GM15510 (cell line): ENCODE measurements around the gene CAPN15.

Source experiments
- POLR2A ChIP-seq: IDR thresholded peaks from 3 replicates; pipeline ENCODE4 v1.6.1; 2011; ENCODE audit warnings: borderline replicate concordance; ENCODE audit not compliant: insufficient read length; ENCODE audit errors: extremely low read depth

CAPN15 gene

DNA sequence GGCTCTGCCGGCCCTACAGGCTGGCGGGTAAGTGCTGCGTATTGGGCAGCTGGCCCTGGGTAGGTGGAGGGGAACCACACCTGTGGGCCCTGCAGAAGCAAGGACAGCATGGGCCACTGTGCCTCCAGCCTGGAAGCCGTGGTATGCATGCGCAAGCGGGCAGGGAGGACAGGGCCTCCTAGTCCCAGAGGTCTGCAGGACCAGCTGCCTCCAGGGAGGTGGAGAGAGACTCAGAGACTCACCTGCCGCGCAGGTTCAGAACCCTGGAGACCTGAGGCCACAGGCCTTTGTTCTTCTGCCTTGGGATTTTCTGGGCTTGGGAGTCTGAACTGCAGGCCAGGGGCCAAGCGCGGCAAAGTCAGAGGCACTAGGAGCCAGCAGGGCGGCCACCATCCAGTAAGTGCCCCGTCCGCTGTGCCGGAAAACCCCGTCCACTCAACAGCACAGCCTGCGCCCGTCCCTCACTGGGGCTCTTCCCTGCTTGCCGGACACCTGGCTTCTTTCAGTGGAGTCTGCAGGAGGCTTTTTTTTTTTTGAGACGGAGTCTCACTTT is 53.5 kb downstream of the CAPN15 start:
- TF ChIP-seq POLR2A = no peak

DNA sequence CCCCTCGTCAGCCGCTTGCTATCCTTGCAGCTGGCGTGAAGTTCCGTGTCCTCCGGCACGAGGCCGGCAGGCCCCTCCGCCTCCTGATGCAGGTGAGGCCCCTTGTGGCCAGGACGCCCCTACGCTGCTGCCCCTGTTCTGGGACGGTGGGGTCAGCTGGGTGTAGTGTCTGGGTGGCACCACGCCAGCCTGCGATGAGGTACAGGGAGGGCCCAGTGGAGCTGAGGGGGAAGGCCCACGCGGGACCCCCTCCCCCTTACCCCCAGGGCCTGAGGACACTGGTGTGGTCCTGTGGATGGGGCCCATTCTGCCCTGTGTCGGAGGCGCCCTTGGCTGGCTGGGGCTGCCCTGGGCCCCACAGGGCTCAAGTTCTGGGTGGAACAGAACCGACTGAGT is 54.7 kb downstream of the CAPN15 start:
- no peak for TF ChIP-seq POLR2A

DNA sequence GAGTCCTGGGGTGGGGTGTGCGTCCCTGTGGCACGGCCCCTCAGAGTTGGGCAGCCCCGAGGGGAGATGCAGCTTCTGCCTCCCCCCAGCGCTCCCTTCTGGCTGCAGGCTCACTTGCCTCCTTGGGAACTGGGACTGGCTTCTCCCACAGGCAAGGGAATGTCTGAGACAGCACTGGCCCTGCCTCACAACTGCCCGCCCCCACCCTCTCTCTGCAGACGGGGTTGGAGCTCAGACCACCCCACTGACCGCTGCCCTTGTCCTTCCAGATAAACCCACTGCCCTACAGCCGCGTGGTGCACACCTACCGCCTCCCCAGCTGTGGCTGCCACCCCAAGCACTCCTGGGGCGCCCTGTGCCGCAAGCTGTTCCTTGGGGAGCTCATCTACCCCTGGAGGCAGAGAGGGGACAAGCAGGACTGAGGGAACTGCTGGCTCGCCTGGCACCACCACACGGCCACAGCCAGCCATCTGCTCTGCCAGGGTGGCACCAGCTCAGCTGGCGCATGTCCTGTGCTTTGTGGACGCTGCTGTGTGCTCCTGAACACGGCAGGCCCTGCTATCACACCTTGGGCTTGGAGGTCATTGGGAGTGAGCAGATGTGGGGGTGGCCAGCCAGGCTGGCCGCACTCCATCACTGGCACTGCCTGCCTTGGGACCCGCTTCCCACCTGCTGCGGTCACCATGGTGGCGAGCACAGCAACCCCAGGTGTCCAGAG is 55.3 kb downstream of the CAPN15 start:
- no peak for TF ChIP-seq POLR2A

DNA sequence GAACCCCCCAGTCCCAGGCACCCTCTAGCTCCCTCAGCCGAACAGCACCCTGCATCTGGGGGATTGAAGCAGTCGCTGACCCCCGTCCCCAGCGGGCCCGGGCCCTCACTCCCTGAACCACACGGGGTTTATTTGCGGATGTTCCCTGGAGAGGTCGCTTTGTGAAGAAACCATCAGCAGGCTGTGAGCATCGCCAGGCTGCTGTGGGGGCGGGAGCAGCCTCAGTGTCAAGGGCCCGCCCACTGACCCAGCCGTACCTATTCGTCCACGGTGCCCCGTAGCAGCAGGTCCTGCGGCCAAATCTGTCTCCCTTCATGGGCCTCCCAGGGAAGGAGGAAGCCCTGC is 55.9 kb downstream of the CAPN15 start:
- TF ChIP-seq POLR2A = no peak

DNA sequence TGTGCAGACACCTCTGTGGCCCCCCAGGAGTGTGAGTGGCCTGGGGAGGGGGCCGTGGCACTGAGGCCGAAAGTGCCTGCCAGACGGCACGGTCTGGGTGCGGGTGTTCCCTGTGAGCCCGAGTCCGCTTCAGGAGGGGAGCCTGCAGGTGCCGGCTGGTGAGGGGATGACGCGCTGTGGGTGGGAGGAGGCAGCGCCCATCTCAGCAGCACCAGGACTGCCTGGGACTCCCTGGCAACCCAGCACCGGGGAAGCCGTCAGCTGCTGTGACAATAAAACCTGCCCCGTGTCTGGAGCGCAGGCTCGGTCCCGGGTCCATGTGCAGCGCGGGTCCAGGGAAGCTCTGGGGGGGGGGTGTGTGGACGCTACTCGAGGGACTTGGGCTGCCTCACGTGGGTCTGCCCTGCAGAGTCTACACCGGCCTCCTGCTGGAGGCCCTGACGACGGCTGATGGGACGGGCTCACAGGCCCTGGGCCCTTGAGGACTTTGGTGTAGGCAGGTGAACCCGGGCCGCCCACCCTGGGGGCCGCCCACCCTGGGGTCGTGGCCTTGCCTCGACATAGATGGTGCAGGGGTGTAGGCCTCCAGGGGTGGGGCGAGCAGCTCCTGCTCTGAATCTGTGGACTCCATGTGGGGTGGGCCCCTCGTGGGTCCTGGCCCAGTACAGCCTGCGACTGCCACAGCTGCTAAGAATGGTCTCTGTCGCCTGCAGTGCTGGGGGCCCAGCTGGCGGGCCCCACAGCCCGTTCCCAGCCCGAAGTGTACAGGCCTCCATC is 56.5 kb downstream of the CAPN15 start:
- TF ChIP-seq POLR2A = no peak

DNA sequence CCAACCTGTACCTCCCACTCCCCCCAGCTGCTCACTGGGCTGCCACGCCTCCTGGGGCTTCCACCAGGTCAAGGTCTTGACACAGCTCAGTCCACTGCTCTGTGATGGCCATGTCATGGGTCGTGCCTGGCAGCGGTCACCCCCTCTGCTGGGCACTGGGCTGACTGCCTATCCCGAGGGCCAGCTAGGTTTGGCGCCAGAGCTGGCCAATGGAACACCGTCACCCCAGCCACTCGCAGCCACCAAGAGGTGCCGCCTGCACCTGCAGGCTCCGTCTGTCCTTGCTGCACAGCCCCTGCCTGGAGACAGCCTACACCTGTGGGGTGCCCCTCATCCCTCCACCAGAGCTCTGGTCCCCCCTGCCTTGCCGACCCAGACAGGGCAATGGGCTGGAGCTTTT is 57.8 kb downstream of the CAPN15 start:
- no peak for TF ChIP-seq POLR2A

DNA sequence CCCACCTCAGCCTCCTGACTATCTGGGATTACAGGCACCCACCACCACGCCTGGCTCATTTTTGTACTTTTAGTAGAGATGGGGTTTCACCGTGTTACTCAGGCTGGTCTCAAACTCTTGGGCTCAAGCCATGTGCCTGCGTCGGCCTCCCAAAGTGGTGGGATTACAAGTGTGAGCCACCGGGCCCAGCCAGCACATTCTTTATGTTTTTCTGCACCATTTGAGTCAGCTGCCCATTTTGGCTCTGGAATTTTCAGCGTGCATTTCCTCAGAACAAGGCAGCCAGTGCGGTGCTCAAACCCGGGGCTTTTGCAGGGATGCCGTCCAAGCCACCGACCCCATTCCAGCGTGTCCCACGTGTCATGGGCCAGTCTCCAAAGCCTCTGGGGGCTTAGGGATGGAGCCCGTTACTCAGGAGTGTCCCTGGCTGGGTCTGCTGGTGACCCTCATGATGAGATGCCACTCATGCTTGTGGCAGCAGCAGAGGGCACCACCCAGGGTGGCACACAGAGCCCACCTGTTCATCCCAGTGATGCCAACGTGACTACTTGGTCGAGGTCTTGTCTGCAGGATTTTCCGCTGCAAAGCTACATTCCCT is 58.6 kb downstream of the CAPN15 start:
- no peak for TF ChIP-seq POLR2A

DNA sequence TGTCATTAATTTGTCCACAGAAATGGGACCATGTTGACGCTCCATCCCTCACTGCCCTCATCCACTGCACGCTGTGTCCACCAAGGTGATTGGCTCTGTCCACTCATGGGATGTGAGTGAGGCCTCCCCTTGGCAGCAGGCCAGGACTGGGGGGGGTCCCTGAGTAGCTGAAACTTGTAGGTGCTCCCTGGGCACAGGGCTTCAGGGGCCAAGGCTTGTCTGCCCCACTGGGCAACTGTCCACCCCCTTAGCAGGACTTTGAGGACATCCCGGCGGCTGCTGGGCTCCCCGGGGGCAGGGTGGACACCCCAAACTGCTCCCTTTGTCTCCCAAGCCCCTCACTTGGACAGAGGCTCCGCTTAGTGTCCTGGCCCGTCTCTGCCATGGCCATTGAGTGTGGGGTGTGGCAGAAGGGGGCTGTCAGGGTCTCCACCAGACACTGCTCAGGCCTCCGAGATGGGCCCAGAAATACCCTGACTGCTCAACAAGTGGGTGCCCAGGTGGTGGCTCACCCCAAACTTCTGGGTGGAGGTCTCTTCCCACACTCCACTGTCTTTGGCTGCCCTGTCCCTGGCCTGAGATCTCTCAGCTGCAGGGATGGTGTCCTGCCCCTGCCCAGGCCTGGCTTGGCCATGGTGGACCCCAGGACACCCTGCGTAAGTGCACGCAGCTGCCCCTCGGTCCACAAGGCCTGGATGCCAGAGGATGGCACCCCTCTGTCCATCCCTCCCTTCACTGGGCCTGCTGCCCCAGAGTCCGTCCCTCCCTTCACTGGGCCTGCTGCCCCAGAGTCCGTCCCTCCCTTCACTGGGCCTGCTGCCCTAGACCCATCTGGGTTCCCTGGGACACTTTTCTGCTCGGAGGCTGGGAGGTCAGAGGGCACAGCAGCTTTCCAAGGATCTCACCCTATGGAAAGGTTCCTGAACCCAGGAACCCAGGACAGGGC is 59.4 kb downstream of the CAPN15 start:
- no peak for TF ChIP-seq POLR2A

DNA sequence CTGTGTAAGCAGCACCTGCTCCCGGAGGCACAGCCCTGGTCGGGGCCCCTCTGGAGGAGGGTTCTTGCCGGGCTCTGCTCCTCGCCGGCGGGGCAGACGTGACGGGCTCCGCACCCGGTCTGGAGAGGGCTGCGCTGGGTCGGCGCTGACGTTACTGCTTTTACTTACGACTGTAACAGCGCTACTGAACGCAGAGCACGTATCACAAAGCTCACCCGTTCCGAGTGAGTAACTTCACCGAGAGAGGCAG is 61.1 kb downstream of the CAPN15 start:
- TF ChIP-seq POLR2A = no peak

DNA sequence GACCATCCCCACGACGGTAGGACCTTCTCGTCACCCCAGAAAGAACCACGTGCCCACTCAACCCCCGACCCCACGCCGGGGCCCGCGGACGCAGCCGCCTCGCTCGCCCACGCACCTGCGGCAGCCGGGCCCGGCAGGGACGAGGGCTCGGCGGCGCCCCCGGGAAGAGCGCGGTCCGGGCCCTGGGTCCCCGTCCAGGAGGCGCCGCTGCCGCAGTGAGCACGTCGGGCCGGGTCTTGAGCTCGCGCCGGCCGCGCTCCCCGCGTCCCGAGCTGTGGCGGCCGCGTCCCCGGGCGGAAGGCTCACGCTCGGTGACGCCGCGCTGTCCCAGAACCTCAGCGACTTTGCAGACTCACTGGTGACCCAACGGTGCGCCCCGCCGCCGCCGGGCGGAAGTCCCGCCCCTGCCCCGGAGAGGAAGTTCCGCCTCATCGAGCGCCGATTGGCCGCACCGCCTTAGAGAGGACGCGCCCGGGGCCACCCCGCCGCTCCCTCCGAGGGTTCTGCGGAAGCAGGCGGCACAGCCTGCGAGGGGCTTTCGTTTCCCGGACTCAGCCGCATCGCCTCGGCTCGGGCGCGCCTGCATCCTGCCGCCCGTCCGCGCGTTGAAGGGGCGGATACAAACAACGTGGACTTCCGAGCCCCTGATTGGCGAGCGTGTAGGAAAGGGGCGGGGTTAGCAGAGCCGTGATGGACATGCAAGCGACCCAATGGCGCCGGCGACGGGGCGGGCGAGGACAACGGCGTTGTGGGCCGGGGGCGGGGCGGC is 61.6 kb downstream of the CAPN15 start:
- peak; percentile 92 for TF ChIP-seq POLR2A

DNA sequence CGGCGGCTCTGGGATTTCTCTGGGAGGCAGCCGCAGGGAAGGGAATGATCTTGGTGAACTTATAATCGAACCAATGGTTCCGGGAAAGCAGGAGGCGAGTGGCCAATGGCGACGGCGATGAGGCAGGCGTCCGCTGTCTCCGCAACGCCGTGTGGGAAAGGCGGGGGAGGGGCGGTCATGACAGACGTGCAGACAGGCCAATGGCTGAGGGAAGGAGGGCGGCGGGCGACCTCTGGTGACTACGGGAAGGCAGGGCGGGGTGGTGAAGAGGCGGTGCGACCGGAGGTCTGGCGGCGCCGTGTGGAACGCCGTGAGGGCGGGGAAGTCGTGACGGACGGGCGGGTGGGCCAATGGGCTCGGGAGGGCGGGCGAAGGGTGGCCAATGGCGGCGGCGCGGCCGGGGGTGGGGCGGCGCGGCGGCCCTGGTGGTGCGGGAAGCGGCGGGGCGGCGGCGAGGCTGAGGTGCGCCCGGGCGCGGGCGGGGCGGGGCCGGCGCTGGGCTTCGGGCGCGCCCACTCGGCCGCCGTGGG is 62.2 kb downstream of the CAPN15 start, which contains the start of gene RAB40C:
Gene RAB40C (plus strand): TSS at position 409 of the 530 bp plus-strand sequence. CDS start 226 bp downstream, outside the sequence.
- peak; percentile 42 for TF ChIP-seq POLR2A

DNA sequence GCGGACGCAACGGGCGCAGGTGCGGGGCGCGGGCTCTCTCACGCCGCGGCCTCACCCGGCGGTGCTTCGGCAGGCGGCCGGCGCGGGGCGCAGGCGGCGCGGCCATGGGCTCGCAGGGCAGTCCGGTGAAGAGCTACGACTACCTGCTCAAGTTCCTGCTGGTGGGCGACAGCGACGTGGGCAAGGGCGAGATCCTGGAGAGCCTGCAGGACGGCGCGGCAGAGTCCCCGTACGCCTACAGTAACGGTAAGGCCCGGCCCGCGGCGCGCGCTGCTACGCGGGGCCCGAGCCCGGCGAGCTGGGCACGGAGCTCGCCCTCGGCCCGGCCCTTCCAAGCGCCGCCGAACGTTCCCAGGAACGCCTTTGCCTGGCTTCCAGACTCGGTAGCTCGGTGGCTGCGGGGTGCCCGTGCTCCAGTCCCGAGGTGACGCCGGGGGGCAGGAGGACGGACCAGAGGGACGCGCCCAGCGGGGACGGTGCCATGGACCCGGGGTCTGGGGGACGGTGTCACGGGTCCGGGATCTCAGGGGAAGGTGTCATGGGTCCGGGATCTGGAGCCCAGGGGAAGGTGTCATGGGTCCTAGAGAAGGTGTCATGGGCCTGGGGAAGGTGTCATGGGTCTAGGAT is 62.8 kb downstream of the CAPN15 start:
- peak; percentile 7 for TF ChIP-seq POLR2A

DNA sequence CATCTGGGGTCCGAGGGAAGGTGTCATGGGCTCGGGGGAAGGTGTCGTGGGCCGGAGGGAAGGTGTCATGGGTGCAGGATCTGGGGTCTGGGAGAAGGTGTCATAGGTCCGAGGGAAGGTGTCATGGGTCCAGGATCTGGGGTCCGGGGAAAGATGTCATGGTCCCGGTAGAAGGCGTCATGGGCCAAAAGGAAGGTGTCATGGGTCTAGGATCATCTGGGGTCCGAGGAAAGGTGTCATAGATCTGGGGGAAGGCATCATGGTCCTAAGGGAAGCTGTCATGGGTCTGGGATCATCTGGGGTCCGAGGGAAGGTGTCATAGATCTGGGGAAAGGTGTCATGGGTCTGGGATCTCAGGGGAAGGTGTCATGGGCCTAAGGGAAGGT is 63.3 kb downstream of the CAPN15 start:
- no peak for TF ChIP-seq POLR2A

DNA sequence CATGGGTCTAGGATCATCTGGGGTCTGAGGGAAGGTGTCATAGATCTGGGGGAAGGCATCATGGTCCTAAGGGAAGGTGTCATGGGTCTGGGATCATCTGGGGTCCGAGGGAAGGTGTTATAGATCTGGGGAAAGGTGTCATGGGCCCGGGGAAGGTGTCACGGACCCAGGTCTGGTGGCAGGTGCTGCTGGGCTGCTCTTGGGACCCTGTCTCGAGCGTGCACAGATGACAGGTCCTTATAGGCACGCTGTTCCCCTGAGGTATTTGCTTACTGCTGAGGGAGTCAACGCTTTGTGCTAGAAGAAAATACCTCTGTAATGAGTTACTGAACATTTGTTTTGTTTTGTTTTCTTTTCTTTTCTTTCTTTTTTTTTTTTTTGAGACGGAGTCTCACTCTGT is 63.7 kb downstream of the CAPN15 start:
- TF ChIP-seq POLR2A = no peak

DNA sequence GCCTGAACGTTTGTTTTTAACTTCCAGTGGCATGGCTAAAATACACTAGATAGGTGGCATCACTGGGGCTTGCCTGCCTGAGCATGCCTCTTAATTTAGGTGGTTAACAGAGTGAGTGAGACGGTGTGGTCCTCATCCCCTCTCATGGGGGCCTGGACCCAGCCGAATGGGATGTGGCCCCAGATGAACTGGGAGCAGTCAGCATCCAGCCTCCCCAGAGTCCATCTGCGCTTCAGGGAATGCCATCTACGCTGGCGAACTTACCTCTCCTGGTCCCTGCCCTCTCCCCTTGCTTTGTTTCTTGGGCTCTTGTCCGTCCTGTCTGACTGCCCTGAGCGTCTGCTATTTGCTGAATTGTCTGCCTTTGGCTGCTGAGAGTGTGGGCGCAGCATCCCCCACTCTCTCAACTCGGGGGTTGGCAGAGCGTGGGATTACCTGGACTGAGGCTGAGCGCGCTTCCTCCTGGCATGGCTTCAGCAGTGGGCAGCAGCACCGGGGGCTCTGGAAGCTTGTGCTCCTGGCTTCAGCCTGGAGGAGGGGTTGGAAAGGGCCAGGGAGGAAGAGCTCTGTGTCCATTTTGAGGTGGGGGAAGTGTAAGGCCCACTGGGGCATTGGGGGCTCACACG is 64.5 kb downstream of the CAPN15 start:
- no peak for TF ChIP-seq POLR2A
